GM18520 (cell line): ENCODE data around the gene GNAQ.

ENCODE experiments used
- ATAC-seq: cut with Tn5 transposase; IDR thresholded peaks from one replicate; pipeline ENCODE4 v1.9.1; 2021; ENCODE audit not compliant: unreplicated experiment

GNAQ gene

GRCh38 chr9:77909306-77909705, 122.3 kb downstream of the GNAQ start:
- no peak for ATAC-seq

GRCh38 chr9:77908293-77908692, 123.3 kb downstream of the GNAQ start:
- ATAC-seq: no peak

- ATAC-seq: no peak
Measured at GRCh38 chr9:77907585-77907984, 124.0 kb downstream of the GNAQ start.

GRCh38 chr9:77906991-77907390, 124.6 kb downstream of the GNAQ start:
- no peak for ATAC-seq

- ATAC-seq: no peak
Measured at GRCh38 chr9:77903666-77904285, 127.8 kb downstream of the GNAQ start.

GRCh38 chr9:77901771-77902170, 129.8 kb downstream of the GNAQ start:
- no peak for ATAC-seq

- no peak for ATAC-seq
Measured at GRCh38 chr9:77901018-77901417, 130.6 kb downstream of the GNAQ start.

- ATAC-seq: no peak
Measured at GRCh38 chr9:77899679-77900354, 131.8 kb downstream of the GNAQ start.

- ATAC-seq: no peak
Measured at GRCh38 chr9:77898864-77899263, 132.7 kb downstream of the GNAQ start.

GRCh38 chr9:77896938-77897667, 134.5 kb downstream of the GNAQ start:
- no peak for ATAC-seq

- ATAC-seq: no peak
Measured at GRCh38 chr9:77896269-77896937, 135.2 kb downstream of the GNAQ start.

GRCh38 chr9:77893706-77894105, 137.9 kb downstream of the GNAQ start:
- ATAC-seq: no peak

- no peak for ATAC-seq
Measured at GRCh38 chr9:77892955-77893514, 138.6 kb downstream of the GNAQ start.

GRCh38 chr9:77892171-77892570, 139.4 kb downstream of the GNAQ start:
- ATAC-seq: peak; percentile 62

GRCh38 chr9:77891128-77891800, 140.3 kb downstream of the GNAQ start:
- no peak for ATAC-seq

- ATAC-seq: no peak
Measured at GRCh38 chr9:77887662-77888061, 143.9 kb downstream of the GNAQ start.

GRCh38 chr9:77885104-77885672, 146.4 kb downstream of the GNAQ start:
- ATAC-seq: no peak

GRCh38 chr9:77883846-77884771, 147.5 kb downstream of the GNAQ start:
- ATAC-seq: no peak

- ATAC-seq: no peak
Measured at GRCh38 chr9:77883133-77883532, 148.5 kb downstream of the GNAQ start.
